H1 (cell line): ENCODE data around the gene GBE1.

Source experiments
- ASH2L ChIP-seq: fragments of 200-600, 300-600 bp; sonication (generic); IDR thresholded peaks from one replicate; pipeline ENCODE4 v1.7.1; 2017; ENCODE audit warnings: low read length
- EZH2 ChIP-seq: fragments of 200-600 bp; sonication (generic); IDR thresholded peaks from 2 replicates; pipeline ENCODE4 v1.7.1; 2012; ENCODE audit warnings: low read depth, mild to moderate bottlenecking, moderate library complexity, low read length, inconsistent platforms; ENCODE audit not compliant: severe bottlenecking
- GABPA ChIP-seq: IDR thresholded peaks from 2 replicates; pipeline ENCODE4 v1.6.1; 2011; ENCODE audit warnings: mild to moderate bottlenecking, low read length, moderate library complexity, borderline replicate concordance; ENCODE audit not compliant: insufficient read depth
- POLR2AphosphoS5 ChIP-seq: IDR thresholded peaks from 2 replicates; pipeline ENCODE4 v1.6.1; 2011; ENCODE audit warnings: low read depth, low read length
- RAD21 ChIP-seq, 2 experiments: IDR thresholded peaks in 1 of 2; conservative IDR thresholded peaks in 1 of 2; 2 replicates each; pipeline ENCODE4 v1.6.1; 2011; ENCODE audit warnings: low read depth in 2 of 2, low read length in 2 of 2, improper control_type of control experiment in 1 of 2, inconsistent platforms in 1 of 2, mild to moderate bottlenecking in 1 of 2, moderate library complexity in 1 of 2
- RBBP5 ChIP-seq: IDR thresholded peaks from 2 replicates; pipeline ENCODE4 v1.7.1; 2012; ENCODE audit warnings: low read depth, mild to moderate bottlenecking, inconsistent platforms, low read length, moderate library complexity, borderline replicate concordance
- SIN3A ChIP-seq, 2 experiments: IDR thresholded peaks in 1 of 2; conservative IDR thresholded peaks in 1 of 2; 2 replicates each; pipeline ENCODE4 v1.6.1; 2011 to 2012; ENCODE audit warnings: low read length in 2 of 2, improper control_type of control experiment in 1 of 2, low read depth in 1 of 2, mild to moderate bottlenecking in 1 of 2
- TAF7 ChIP-seq: optimal IDR thresholded peaks from 2 replicates; pipeline ENCODE3; 2011; ENCODE audit warnings: low read depth, mild to moderate bottlenecking, inconsistent platforms, low read length, moderate library complexity, borderline replicate concordance
- ZNF274 ChIP-seq: IDR thresholded peaks from 2 replicates; pipeline ENCODE4 v1.7.0; 2012; ENCODE audit warnings: low read length, borderline replicate concordance; ENCODE audit errors: extremely low read depth
- TF ChIP-seq, protein P1 (sequence below), 3 experiments: IDR thresholded peaks; 1 replicate in 2 of 3; 2 replicates in 1 of 3; pipeline versions ENCODE4 v1.5.1 to v1.6.1; 2011; ENCODE audit warnings: low read length in 3 of 3, mild to moderate bottlenecking in 3 of 3, inconsistent platforms in 2 of 3, low read depth in 1 of 3, moderate library complexity in 1 of 3; ENCODE audit not compliant: insufficient read depth in 1 of 3; ENCODE audit errors: control extremely low read depth in 1 of 3

DNA sequence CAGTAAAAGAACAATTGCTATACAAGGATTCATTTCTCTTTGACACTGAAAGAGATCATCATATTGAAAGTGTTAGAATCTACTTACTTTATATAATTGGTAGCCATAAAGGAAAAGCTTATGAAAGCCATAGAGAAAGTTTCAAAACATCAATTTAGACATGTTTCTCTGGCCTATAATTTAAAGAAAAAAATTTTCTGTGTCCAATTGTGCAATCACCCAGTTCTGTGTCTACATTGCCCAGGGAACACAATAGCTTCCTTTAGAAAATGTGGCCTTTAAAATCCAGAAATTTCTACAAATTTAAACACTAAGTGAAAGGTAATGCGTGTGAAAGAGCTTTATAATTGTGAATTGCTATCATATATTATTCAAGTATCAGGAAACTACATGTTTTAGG lies 259.2 kb downstream of the GBE1 start:
- TF ChIP-seq POLR2AphosphoS5 = no peak
- TF ChIP-seq RAD21 (IDR thresholded peaks at IDR 0.05 in 1 of 2, conservative IDR thresholded peaks at IDR 0.05 in 1 of 2; ENCODE audit: low read depth in 2 of 2, low read length in 2 of 2) = no peak
- no peak for TF ChIP-seq EZH2
- TF ChIP-seq, protein P1, sequence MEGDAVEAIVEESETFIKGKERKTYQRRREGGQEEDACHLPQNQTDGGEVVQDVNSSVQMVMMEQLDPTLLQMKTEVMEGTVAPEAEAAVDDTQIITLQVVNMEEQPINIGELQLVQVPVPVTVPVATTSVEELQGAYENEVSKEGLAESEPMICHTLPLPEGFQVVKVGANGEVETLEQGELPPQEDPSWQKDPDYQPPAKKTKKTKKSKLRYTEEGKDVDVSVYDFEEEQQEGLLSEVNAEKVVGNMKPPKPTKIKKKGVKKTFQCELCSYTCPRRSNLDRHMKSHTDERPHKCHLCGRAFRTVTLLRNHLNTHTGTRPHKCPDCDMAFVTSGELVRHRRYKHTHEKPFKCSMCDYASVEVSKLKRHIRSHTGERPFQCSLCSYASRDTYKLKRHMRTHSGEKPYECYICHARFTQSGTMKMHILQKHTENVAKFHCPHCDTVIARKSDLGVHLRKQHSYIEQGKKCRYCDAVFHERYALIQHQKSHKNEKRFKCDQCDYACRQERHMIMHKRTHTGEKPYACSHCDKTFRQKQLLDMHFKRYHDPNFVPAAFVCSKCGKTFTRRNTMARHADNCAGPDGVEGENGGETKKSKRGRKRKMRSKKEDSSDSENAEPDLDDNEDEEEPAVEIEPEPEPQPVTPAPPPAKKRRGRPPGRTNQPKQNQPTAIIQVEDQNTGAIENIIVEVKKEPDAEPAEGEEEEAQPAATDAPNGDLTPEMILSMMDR (IDR thresholded peaks at IDR 0.05; ENCODE audit: control extremely low read depth in 1 of 3, insufficient read depth in 1 of 3, low read depth in 1 of 3, low read length in 3 of 3) = no peak
- TF ChIP-seq ZNF274 = no peak
- TF ChIP-seq TAF7 = no peak
- TF ChIP-seq GABPA = no peak
- no peak for TF ChIP-seq SIN3A (conservative IDR thresholded peaks at IDR 0.05 in 1 of 2, IDR thresholded peaks at IDR 0.05 in 1 of 2; ENCODE audit: low read depth in 1 of 2, low read length in 2 of 2)
- TF ChIP-seq RBBP5 = no peak
- no peak for TF ChIP-seq ASH2L
